ENCODE measurements around the gene MTRF1L.

Gene MTRF1L

DNA sequence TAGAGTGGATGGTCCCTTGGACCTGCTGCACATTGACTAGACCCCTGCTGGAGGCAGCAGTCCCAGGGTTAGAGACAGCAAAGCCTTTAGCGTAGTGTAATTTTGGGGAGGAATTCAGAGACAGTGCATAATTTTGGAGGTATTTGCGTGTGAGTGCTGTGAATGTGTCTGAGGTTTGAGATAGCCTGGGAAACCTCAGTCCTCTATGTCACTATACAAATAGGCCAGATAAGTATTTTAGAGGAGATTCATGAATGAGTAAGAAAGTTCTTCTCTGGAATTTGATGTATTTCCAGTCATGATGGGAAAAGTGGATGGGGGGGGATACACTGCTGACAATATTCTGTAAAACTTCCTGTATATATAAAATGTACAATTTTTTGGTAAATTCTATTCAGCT is 25.8 kb upstream of the MTRF1L start:
- TF ChIP-seq, protein P1, sequence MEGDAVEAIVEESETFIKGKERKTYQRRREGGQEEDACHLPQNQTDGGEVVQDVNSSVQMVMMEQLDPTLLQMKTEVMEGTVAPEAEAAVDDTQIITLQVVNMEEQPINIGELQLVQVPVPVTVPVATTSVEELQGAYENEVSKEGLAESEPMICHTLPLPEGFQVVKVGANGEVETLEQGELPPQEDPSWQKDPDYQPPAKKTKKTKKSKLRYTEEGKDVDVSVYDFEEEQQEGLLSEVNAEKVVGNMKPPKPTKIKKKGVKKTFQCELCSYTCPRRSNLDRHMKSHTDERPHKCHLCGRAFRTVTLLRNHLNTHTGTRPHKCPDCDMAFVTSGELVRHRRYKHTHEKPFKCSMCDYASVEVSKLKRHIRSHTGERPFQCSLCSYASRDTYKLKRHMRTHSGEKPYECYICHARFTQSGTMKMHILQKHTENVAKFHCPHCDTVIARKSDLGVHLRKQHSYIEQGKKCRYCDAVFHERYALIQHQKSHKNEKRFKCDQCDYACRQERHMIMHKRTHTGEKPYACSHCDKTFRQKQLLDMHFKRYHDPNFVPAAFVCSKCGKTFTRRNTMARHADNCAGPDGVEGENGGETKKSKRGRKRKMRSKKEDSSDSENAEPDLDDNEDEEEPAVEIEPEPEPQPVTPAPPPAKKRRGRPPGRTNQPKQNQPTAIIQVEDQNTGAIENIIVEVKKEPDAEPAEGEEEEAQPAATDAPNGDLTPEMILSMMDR (IDR thresholded peaks at IDR 0.05; ENCODE audit: low read depth, low read length): no peak
- no peak overlapping the region for H3K4me3 ChIP-seq (ENCODE audit: low read depth, low read length)
- in situ Hi-C loops (cut with HindIII; ENCODE audit: low sequenced_read_pairs): no loop called here
- DNase-seq (ENCODE audit: low read depth, low spot score): no peak

- TF ChIP-seq, protein P1 (IDR thresholded peaks at IDR 0.05; ENCODE audit: low read depth, low read length): no peak
- H3K4me3 ChIP-seq (ENCODE audit: low read depth, low read length): no peak overlapping the region
- no peak for DNase-seq (ENCODE audit: low read depth, low spot score)
- in situ Hi-C loops (cut with HindIII; ENCODE audit: low sequenced_read_pairs): no loop called here
Observed at GRCh38 chr6:153027480-153027879, 25.0 kb upstream of the MTRF1L start.

DNA sequence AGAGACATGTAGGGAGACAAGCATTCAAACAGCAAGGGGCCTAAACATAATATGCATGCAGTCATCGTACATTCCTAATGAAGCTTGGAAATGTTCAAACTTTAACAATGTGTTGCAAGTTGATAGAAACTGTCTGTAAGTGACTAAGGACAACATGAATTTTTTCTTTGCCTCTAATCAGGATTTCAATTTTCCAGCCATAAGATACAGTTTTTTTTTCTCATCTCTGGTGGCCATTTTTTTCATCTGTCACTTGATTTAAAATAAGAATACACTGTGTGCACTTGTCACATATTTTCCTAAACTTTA is 22.2 kb upstream of the MTRF1L start:
- no peak overlapping the region for H3K4me3 ChIP-seq (ENCODE audit: low read depth, low read length)
- in situ Hi-C loops (cut with HindIII; ENCODE audit: low sequenced_read_pairs): no loop called here
- TF ChIP-seq, protein P1 (IDR thresholded peaks at IDR 0.05; ENCODE audit: low read depth, low read length): no peak
- DNase-seq (ENCODE audit: low read depth, low spot score): no peak

GRCh38 chr6:153023977-153024708 is 21.6 kb upstream of the MTRF1L start:
- no peak overlapping the region for H3K4me3 ChIP-seq (ENCODE audit: low read depth, low read length)
- TF ChIP-seq, protein P1 (IDR thresholded peaks at IDR 0.05; ENCODE audit: low read depth, low read length): peak; percentile 74
- in situ Hi-C loops (cut with HindIII; ENCODE audit: low sequenced_read_pairs): no loop called here
- peak; percentile 58 for DNase-seq (ENCODE audit: low read depth, low spot score)

DNA sequence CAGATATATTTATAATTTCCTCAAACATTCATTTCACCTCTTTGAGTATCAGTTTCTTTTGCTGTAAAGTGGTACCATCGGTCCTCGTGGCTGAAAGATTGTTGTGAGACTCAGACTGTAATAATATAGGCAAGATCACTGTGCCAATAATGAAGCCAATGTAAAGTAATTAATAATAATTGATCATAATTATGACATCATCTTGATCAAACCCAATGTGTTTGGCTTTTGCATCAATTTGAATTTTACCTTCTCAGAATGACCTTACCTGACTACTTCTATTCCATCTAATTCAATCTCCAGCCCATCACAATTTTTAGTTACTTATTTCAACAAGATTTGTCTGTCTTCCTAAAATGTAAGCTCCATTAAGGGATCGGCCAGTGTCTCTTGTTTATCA is 15.8 kb upstream of the MTRF1L start:
- TF ChIP-seq, protein P1 (IDR thresholded peaks at IDR 0.05; ENCODE audit: low read depth, low read length): no peak
- no peak overlapping the region for H3K4me3 ChIP-seq (ENCODE audit: low read depth, low read length)
- in situ Hi-C loops (cut with HindIII; ENCODE audit: low sequenced_read_pairs): no loop called here
- DNase-seq (ENCODE audit: low read depth, low spot score): no peak

GRCh38 chr6:153016846-153017245 is 14.3 kb upstream of the MTRF1L start:
- in situ Hi-C loops (cut with HindIII; ENCODE audit: low sequenced_read_pairs): no loop called here
- TF ChIP-seq, protein P1 (IDR thresholded peaks at IDR 0.05; ENCODE audit: low read depth, low read length): no peak

More at GRCh38 chr6:153016846-153017245, 14.3 kb upstream of the MTRF1L start:
- no peak for DNase-seq (ENCODE audit: low read depth, low spot score)
- no peak overlapping the region for H3K4me3 ChIP-seq (ENCODE audit: low read depth, low read length)
